ENCODE data around the gene ARTN.

- TF ChIP-seq CTCF (conservative IDR thresholded peaks at IDR 0.05) (no peak), EZH2 (IDR thresholded peaks at IDR 0.05; ENCODE audit: low read depth) (no peak)
These were observed 12.2 kb downstream of the ARTN start for GRCh38 chr1:43945674-43946235.
